Testis (tissue), 2 donors: ENCODE data around the gene VSIG2.

ENCODE experiments used
- POLR2A ChIP-seq: fragments of 450-650 bp; IDR thresholded peaks from one replicate; pipeline ENCODE4 v1.6.1; 2017; ENCODE audit warnings: antibody characterized with exemption, mild to moderate bottlenecking, moderate library complexity
- TF ChIP-seq, protein P1 (sequence below), 3 experiments: fragments of 450-650 bp in 2 of 3; fragments of 200-600 bp in 1 of 3; sonication (generic) in 1 of 3; IDR thresholded peaks; one replicate each; pipeline ENCODE4 v1.5.1; 2016 to 2019; ENCODE audit warnings: antibody characterized with exemption in 3 of 3, mild to moderate bottlenecking in 2 of 3, moderate library complexity in 1 of 3

DNA sequence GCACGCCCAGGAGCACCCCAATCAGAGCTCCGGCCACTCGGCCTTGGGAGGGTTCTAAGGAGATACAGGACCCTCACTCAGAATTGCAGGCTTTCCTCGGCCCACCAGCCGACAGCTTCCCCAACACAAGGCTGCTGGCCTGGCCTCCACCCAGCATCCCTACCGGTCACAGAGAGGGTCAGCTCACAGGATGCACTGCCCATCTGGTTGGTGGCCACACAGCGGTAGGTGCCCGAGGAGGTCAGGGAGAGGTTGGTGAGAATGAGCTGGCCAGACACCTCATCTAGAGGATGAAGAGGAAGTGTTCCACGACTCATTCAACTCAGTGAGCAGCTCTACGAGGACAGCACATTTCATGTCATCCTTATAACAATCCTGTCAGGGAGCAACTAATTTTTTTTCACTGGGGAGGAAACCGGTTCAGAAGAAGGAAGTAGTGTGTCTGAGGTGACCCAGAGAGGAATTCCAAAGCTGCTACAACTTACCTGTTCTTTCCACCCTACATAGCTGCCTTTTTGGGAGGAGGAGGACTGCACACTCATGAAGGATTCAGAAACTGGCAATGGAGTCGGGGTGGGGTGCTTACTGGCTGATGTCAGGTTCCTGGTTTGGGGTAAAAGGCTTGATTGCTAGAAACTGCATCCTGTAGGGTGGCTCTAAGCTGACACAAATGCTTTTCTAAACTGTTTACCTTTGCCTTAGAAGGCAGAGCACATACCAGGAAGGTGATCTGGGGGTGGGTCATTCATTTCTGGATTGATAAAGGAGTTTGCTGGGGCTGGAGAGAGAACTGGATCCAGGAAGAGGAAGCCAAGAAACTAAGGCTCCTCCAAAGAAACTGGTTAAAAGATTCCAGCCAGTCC lies 3.3 kb downstream of the VSIG2 start:
- TF ChIP-seq, protein P1, sequence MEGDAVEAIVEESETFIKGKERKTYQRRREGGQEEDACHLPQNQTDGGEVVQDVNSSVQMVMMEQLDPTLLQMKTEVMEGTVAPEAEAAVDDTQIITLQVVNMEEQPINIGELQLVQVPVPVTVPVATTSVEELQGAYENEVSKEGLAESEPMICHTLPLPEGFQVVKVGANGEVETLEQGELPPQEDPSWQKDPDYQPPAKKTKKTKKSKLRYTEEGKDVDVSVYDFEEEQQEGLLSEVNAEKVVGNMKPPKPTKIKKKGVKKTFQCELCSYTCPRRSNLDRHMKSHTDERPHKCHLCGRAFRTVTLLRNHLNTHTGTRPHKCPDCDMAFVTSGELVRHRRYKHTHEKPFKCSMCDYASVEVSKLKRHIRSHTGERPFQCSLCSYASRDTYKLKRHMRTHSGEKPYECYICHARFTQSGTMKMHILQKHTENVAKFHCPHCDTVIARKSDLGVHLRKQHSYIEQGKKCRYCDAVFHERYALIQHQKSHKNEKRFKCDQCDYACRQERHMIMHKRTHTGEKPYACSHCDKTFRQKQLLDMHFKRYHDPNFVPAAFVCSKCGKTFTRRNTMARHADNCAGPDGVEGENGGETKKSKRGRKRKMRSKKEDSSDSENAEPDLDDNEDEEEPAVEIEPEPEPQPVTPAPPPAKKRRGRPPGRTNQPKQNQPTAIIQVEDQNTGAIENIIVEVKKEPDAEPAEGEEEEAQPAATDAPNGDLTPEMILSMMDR (IDR thresholded peaks at IDR 0.05) = no peak
- TF ChIP-seq POLR2A = no peak
